ENCODE results near the gene COPS9.
A peak's percentile ranks its signal among the peaks of the same experiment; 100 is the strongest.

Gene COPS9

GRCh38 chr2:240166761-240167587, 30.9 kb upstream of the COPS9 start:
- DNase-seq (ENCODE audit: insufficient read length, low spot score) (no peak), FAIRE-seq (no peak)

- no peak for DNase-seq (ENCODE audit: insufficient read length, low spot score)
- no peak for FAIRE-seq
Observed at GRCh38 chr2:240166191-240166590, 30.1 kb upstream of the COPS9 start.

GRCh38 chr2:240165661-240166060, 29.6 kb upstream of the COPS9 start:
- DNase-seq (ENCODE audit: insufficient read length, low spot score), result no peak
- no peak for FAIRE-seq

- DNase-seq (ENCODE audit: insufficient read length, low spot score), result no peak
- no peak for FAIRE-seq
Observed at GRCh38 chr2:240165034-240165433, 28.9 kb upstream of the COPS9 start.

- DNase-seq (ENCODE audit: insufficient read length, low spot score) (no peak), FAIRE-seq (no peak)
Observed at GRCh38 chr2:240164586-240164985, 28.5 kb upstream of the COPS9 start.

GRCh38 chr2:240163844-240164574, 27.9 kb upstream of the COPS9 start:
- peak; percentile 99 for FAIRE-seq
- no peak for DNase-seq (ENCODE audit: insufficient read length, low spot score)

- FAIRE-seq (no peak), DNase-seq (ENCODE audit: insufficient read length, low spot score) (no peak)
Observed at GRCh38 chr2:240162939-240163714, 27.0 kb upstream of the COPS9 start.

- FAIRE-seq (no peak), DNase-seq (ENCODE audit: insufficient read length, low spot score) (no peak)
Observed at GRCh38 chr2:240162531-240162930, 26.4 kb upstream of the COPS9 start.

- no peak for DNase-seq (ENCODE audit: insufficient read length, low spot score)
- no peak for FAIRE-seq
Observed at GRCh38 chr2:240162032-240162431, 25.9 kb upstream of the COPS9 start.

- FAIRE-seq, result no peak
- no peak for DNase-seq (ENCODE audit: insufficient read length, low spot score)
Observed at GRCh38 chr2:240161087-240161750, 25.1 kb upstream of the COPS9 start.

GRCh38 chr2:240160291-240161086, 24.4 kb upstream of the COPS9 start:
- FAIRE-seq (no peak), DNase-seq (ENCODE audit: insufficient read length, low spot score) (no peak)

GRCh38 chr2:240159251-240159839, 23.2 kb upstream of the COPS9 start:
- no peak for DNase-seq (ENCODE audit: insufficient read length, low spot score)
- no peak for FAIRE-seq

GRCh38 chr2:240157147-240157470, 21.0 kb upstream of the COPS9 start:
- DNase-seq (ENCODE audit: insufficient read length, low spot score), result no peak
- FAIRE-seq, result no peak

- FAIRE-seq (no peak), DNase-seq (ENCODE audit: insufficient read length, low spot score) (no peak)
Observed at GRCh38 chr2:240156435-240157146, 20.5 kb upstream of the COPS9 start.

GRCh38 chr2:240155745-240156390, 19.8 kb upstream of the COPS9 start:
- DNase-seq (ENCODE audit: insufficient read length, low spot score) (no peak), FAIRE-seq (no peak)

GRCh38 chr2:240155048-240155744, 19.1 kb upstream of the COPS9 start:
- DNase-seq (ENCODE audit: insufficient read length, low spot score) (no peak), FAIRE-seq (no peak)

GRCh38 chr2:240154606-240155005, 18.5 kb upstream of the COPS9 start:
- DNase-seq (ENCODE audit: insufficient read length, low spot score) (no peak), FAIRE-seq (no peak)

- FAIRE-seq (no peak), DNase-seq (ENCODE audit: insufficient read length, low spot score) (no peak)
Observed at GRCh38 chr2:240153418-240153817, 17.3 kb upstream of the COPS9 start.

Data from HTR-8/SVneo (cell line).